Measurements from ENCODE around the gene KIF26A.
A peak's percentile ranks its signal among the peaks of the same experiment; 100 is the strongest.

Gene KIF26A

GRCh38 chr14:104179126-104179525 is 40.7 kb downstream of the KIF26A start:
- POLR2A ChIA-PET, result no interaction called here
- Histone ChIP-seq H3K9me3 (ENCODE audit: control insufficient read depth, insufficient read depth, low read depth, low read length) (no peaks in the 10 kb centered on the region), H3K4me1 (ENCODE audit: control insufficient read depth, insufficient read depth, low read length) (no peaks in the 10 kb centered on the region), H3K4me3 (ENCODE audit: low read depth, low read length) (no peak overlapping the region), H3K36me3 (ENCODE audit: control insufficient read depth in 2 of 2, insufficient read depth in 1 of 2, low read length in 2 of 2) (peaks cover 0 to 26% of the 10 kb centered on the region in 2 experiments; a peak in 1 of 3 replicates), H3K27ac (ENCODE audit: extremely low read depth, low read depth, low read length) (no peak overlapping the region)
- no peak for TF ChIP-seq ZNF791 (tag by site-specific recombination; IDR thresholded peaks at IDR 0.05)
- 0 out of 2 replicates have a peak, but pooled peaks have one; percentile 7 for TF ChIP-seq SP2 (tag by site-specific recombination; IDR thresholded peaks at IDR 0.05)
- CTCF ChIA-PET, result no interaction called here

- TF ChIP-seq ZNF600 (tag by site-specific recombination; IDR thresholded peaks at IDR 0.05) (0 out of 2 replicates have a peak, but pooled peaks have one; percentile 16), ZNF704 (tag by site-specific recombination; IDR thresholded peaks at IDR 0.05) (no peak)
- CTCF ChIA-PET, result no interaction called here
- no peaks in the 10 kb centered on the region for H3K9me3 ChIP-seq (ENCODE audit: control insufficient read depth, insufficient read depth, low read depth, low read length)
These were observed 41.3 kb downstream of the KIF26A start for GRCh38 chr14:104179564-104180129.

GRCh38 chr14:104180561-104181165 is 42.3 kb downstream of the KIF26A start:
- TF ChIP-seq ZNF521 (tag by site-specific recombination; IDR thresholded peaks at IDR 0.05), result no peak
- TF ChIP-seq ZNF394 (tag by site-specific recombination; IDR thresholded peaks at IDR 0.05; ENCODE audit: borderline replicate concordance), result no peak
- no peak for TF ChIP-seq SALL2 (tag by site-specific recombination; IDR thresholded peaks at IDR 0.05; ENCODE audit: borderline replicate concordance)
- TF ChIP-seq ZFP69B (tag by site-specific recombination; IDR thresholded peaks at IDR 0.05), result peak; percentile 61; the same call in 1 of the 2 replicates
- no peak for TF ChIP-seq ZNF792 (tag by site-specific recombination; IDR thresholded peaks at IDR 0.05)
- TF ChIP-seq ZNF214 (tag by site-specific recombination; IDR thresholded peaks at IDR 0.05; ENCODE audit: borderline replicate concordance), result no peak
- TF ChIP-seq KLF1 (tag by site-specific recombination; IDR thresholded peaks at IDR 0.05), result 0 out of 2 replicates have a peak, but pooled peaks have one; percentile 40
- no peak for TF ChIP-seq ZBTB7A (tag by site-specific recombination; IDR thresholded peaks at IDR 0.05; ENCODE audit: low read depth)
- TF ChIP-seq HOXD13 (CRISPR knock-in tag; IDR thresholded peaks at IDR 0.05; ENCODE audit: borderline replicate concordance), result no peak
- no peak for TF ChIP-seq ZIC2 (tag by site-specific recombination; IDR thresholded peaks at IDR 0.05)
- CTCF ChIA-PET, result no interaction called here
- H3K4me1 ChIP-seq (ENCODE audit: control insufficient read depth, insufficient read depth, low read length), result no peaks in the 10 kb centered on the region
- no peak overlapping the region for H3K4me3 ChIP-seq (ENCODE audit: low read depth, low read length)
- no peaks in the 10 kb centered on the region for H3K9me3 ChIP-seq (ENCODE audit: control insufficient read depth, insufficient read depth, low read depth, low read length)
- POLR2A ChIA-PET, result no interaction called here
- no peak overlapping the region for H3K27ac ChIP-seq (ENCODE audit: extremely low read depth, low read depth, low read length)
- H3K36me3 ChIP-seq (ENCODE audit: control insufficient read depth in 2 of 2, insufficient read depth in 1 of 2, low read length in 2 of 2), result peaks cover 0 to 10% of the 10 kb centered on the region in 2 experiments; a peak in 1 of 3 replicates

More at GRCh38 chr14:104179564-104180129, 41.3 kb downstream of the KIF26A start:
- H3K4me3 ChIP-seq (ENCODE audit: low read depth, low read length), result no peak overlapping the region
- H3K4me1 ChIP-seq (ENCODE audit: control insufficient read depth, insufficient read depth, low read length), result no peaks in the 10 kb centered on the region
- H3K27ac ChIP-seq (ENCODE audit: extremely low read depth, low read depth, low read length), result no peak overlapping the region
- POLR2A ChIA-PET, result no interaction called here
- peaks cover 0 to 20% of the 10 kb centered on the region in 2 experiments; a peak in 1 of 3 replicates for H3K36me3 ChIP-seq (ENCODE audit: control insufficient read depth in 2 of 2, insufficient read depth in 1 of 2, low read length in 2 of 2)

- TF ChIP-seq ZNF626 (tag by site-specific recombination; IDR thresholded peaks at IDR 0.05) (no peak), KLF16 (tag by site-specific recombination; IDR thresholded peaks at IDR 0.05) (no peak), KLF17 (tag by site-specific recombination; IDR thresholded peaks at IDR 0.05) (peak; percentile 93), ZBTB17 (tag by site-specific recombination; IDR thresholded peaks at IDR 0.05) (peak; percentile 19; the same call in 1 of the 2 replicates), ZNF600 (tag by site-specific recombination; IDR thresholded peaks at IDR 0.05) (peak; percentile 88), GLIS2 (tag by site-specific recombination; IDR thresholded peaks at IDR 0.05) (0 out of 2 replicates have a peak, but pooled peaks have one; percentile 21), ZIC2 (tag by site-specific recombination; IDR thresholded peaks at IDR 0.05) (peak; percentile 50), KLF1 (tag by site-specific recombination; IDR thresholded peaks at IDR 0.05) (peak; percentile 78), PATZ1 (tag by site-specific recombination; IDR thresholded peaks at IDR 0.05) (peak; percentile 39; the same call in 1 of the 2 replicates)
- Histone ChIP-seq H3K27ac (ENCODE audit: extremely low read depth, low read depth, low read length) (no peak overlapping the region), H3K4me3 (ENCODE audit: low read depth, low read length) (no peak overlapping the region), H3K4me1 (ENCODE audit: control insufficient read depth, insufficient read depth, low read length) (no peaks in the 10 kb centered on the region), H3K36me3 (ENCODE audit: control insufficient read depth in 2 of 2, insufficient read depth in 1 of 2, low read length in 2 of 2) (peaks cover 0 to under 1% of the 10 kb centered on the region in 2 experiments; a peak in 1 of 3 replicates), H3K9me3 (ENCODE audit: control insufficient read depth, insufficient read depth, low read depth, low read length) (no peaks in the 10 kb centered on the region)
- CTCF ChIA-PET, result no interaction called here
- POLR2A ChIA-PET, result no interaction called here
These were observed 43.6 kb downstream of the KIF26A start for GRCh38 chr14:104181761-104182530.

Measured in HEK293 (cell line).